HG02798 (cell line): ENCODE measurements around the gene PTPRM.
A peak's percentile ranks its signal among the peaks of the same experiment; 100 is the strongest.
"Not testable (repeated sequence)": the region's sequence is repeated elsewhere in the genome, so short reads cannot be mapped to it uniquely, and the experiment has no call there.

Experiments
- ATAC-seq: cut with Tn5 transposase; IDR thresholded peaks from one replicate; pipeline ENCODE4 v1.9.1; 2021; ENCODE audit warnings: mild to moderate bottlenecking; ENCODE audit not compliant: unreplicated experiment, poor library complexity

PTPRM gene

DNA sequence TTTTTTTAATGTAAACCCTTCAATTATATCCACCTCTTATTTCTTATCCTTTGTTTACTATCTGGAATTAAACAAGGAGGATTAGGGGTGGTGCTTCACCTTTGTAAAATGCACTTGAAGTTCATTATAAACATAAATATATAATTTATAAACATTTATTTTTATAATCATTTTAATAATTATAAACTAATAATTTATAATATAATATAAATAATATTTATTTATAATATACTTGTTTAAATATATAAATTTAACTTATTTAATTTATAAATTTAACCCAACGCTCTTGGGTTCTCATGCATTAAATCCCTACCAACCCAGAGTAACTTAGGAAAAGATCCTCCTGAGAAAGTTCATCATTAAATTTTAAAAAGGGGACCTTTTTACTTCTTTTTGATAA lies 452.5 kb downstream of the PTPRM start:
- no peak for ATAC-seq

GRCh38 chr18:8020132-8020846 lies 453.2 kb downstream of the PTPRM start:
- ATAC-seq, result no peak

GRCh38 chr18:8029061-8029460 lies 461.9 kb downstream of the PTPRM start:
- no peak for ATAC-seq

DNA sequence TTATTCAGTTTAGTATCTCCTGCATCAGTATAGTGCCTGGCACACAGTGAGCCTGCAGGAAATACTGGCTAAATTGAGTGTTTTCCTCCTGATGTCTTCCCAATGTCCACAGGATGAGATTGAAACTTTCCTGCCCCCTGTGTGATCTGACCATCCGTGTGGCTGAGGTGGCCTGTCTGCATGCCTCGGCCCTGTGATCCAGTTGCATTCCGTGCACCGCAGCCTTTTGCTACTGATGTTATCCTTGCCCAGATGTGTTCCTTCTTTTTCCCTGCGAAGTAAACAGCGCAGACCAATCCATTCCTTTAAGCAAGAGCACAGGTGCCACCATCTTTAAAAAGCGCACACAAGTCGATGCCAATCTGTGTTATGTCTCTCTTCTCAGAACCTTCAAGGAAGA lies 462.6 kb downstream of the PTPRM start:
- no peak for ATAC-seq

DNA sequence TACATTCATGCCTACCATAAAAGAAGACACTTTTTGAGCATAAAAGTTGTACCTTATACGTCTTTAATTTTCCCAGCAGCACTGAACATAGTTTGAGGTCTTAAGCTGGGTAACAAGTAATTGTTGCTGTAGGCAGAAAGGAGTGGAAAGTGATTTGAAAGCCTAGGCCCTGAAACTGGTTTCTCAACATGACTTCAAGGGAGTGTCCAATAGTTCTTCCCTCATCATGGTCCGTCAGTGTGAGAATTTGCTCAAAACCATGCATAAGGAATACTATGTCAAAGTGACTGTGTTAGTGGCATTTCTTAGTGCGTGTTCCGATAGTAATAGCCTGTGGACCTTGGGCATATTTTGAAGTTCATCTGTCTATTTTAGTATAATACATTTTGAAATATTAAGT lies 463.1 kb downstream of the PTPRM start:
- ATAC-seq, result no peak

- no peak for ATAC-seq
Observed at GRCh38 chr18:8031496-8031895, 464.4 kb downstream of the PTPRM start.

DNA sequence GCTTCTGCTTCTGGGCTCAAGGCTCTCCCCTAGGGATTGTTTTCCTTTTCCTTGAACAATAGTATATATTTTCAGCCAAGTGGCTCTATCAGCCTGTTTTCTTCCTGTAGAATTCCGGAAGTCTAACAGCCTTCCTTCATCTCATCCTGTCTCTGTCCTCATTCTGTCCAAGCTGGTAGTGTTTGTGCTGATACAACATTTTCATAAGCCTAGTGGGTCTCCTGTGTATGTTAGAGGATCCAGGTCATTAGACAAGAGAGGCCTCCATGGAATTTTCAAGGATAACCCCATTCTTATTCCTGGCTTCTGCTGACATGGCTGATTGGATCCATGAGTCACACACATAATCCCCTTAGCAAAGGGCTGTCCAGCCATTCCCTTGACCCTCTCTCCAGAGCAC lies 467.6 kb downstream of the PTPRM start:
- no peak for ATAC-seq

DNA sequence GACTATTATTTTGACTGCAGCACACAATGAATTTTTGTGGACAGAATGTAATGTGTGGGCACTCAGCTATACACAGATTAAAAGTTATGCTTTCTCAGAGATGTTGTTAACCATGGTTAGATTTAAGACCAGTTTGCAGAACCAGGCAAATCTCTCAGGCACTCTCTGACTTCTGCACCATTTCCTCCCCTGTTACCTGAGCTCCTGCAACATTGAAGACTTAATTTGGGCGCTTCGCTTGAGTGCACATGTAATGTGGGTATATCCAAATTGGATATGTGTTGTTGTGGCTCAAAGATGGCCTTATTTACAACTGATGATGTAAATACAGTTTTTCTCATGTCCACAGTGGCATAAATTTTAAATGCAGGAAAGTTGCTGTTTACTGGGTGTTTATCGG lies 469.4 kb downstream of the PTPRM start:
- no peak for ATAC-seq

DNA sequence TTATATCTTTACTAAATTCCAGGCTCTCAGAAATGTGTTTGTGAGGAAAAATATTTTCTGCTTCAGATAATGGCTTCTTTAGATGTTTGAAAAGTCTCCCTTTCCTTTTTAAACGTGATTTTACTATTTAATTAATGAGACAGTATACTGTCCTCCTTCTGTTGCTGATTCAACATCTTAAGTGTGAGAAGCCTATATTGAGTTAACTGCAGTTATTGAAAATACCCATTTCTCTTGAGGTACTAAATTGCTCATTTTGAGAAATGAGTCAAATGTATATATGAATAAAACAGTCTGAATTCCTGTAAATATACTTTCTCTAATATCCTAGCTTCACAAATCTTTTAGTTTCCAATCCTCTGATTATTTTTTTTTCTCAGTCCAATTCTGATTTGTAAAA lies 470.2 kb downstream of the PTPRM start:
- no peak for ATAC-seq

GRCh38 chr18:8040021-8040420 lies 472.9 kb downstream of the PTPRM start:
- no peak for ATAC-seq

DNA sequence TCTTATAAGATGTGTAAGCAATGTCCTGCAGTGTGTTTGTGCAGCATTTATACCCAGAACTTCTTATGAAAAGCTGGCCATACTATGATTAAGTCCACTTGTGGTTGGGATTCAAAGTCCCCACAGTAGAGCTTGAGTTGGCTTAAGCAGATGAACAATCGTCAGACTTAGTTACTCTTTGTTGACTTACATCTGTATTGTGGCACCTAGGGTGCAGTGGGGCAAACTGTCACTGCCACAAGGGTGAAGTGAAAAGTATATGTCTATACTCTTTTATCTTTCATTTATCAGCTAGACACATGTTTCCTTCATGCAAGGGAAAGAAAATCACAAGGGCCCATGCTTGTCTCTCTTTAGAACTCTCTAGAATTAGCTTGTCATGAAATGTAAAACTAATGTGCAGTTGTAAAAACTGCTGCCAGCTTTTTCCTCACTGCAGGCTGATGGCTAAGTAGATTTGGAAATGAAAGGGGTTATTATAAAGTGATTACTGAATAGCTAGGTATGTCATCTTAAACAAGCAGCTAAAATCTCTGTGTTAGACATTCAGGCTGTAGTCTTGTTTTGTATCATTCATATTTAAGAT lies 474.5 kb downstream of the PTPRM start:
- ATAC-seq, result no peak

- no peak for ATAC-seq
Observed at GRCh38 chr18:8044004-8044403, 476.9 kb downstream of the PTPRM start.

DNA sequence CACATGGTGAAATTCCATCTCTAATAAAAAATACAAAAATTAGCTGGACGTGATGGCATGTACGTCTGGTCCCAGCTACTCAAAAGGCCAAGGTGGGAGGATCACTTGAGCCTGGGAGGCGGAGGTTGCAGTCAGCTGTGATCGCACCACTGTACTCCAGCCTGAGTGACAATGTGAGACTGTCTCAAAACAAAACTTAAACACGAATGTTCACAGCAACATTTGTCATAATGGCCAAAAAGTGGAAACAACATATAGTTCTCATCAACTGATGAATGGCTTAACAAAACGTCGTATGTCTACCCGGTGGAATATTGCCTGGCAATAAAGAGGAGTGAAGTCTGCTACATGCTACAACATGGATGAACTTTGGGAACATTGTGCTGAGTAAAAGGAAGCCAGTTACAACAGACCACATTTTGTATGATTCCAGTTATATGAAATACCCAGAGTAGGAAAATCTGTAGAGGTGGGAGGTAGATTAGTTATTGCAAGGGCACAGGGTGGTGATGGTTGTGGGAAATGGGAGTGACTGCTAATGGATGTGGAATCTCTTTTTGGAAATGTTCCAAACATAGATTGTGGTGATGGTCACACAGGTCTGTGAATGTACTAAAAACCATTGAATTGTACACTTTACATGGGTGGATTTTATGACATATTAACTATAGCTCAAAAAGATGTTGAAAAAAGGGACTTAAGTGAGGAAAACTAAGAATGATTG lies 478.2 kb downstream of the PTPRM start:
- ATAC-seq, result no peak

DNA sequence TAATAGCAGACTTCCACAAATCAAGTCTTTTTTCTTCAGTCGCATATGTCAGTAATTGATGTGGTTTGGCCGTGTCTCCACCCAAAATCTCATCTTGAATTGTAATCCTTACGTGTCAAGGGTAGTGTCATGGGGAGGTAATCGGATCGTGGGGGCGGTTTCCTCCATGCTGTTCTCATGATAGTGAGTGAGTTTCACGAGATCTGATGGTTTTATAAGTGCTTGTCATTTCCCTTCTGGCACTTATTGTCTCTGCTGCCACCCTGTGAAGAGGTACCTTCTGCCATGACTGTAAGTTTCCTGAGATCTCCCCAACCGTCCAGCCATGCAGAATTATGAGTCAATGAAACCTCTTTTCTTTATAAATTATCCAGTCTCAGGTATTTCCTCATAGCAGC lies 478.8 kb downstream of the PTPRM start:
- ATAC-seq, result no peak

GRCh38 chr18:8046441-8046840 lies 479.3 kb downstream of the PTPRM start:
- no peak for ATAC-seq

- no peak for ATAC-seq
Observed at GRCh38 chr18:8049147-8049546, 482.0 kb downstream of the PTPRM start.

DNA sequence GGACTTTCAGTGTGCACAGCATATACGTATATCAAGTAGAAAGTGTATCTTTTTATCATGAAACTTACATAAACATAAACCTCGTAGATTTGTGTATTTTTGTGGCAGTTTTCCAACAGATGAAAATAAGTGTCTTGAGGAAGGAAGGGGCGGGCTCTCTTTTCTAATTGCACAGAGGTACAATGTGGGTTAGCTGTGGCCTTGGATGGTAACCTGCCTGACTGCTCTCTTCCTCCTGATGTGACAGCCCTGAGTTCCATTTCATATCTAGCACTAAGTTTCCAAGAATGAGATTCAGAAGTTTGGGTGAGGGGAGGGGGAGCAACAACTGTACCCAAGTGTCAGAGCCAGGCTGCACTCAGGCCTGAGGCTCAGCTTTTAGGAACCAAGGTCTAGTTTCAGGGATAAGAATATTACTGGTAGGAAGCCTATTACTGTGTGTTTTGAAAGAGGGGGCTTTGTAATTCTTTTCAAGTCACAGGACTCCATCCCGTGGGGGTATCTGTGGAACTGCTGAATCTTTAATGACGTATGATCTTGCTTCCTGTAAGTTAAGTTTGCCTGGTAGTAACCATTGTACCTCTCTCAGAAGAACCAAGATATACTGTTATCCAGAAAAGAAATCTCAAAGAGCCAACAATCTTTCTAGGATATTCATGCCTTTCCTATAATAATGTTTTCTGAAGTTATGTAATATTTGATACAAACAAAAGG lies 483.7 kb downstream of the PTPRM start:
- ATAC-seq, result no peak

GRCh38 chr18:8051453-8051852 lies 484.3 kb downstream of the PTPRM start:
- ATAC-seq, result no peak

DNA sequence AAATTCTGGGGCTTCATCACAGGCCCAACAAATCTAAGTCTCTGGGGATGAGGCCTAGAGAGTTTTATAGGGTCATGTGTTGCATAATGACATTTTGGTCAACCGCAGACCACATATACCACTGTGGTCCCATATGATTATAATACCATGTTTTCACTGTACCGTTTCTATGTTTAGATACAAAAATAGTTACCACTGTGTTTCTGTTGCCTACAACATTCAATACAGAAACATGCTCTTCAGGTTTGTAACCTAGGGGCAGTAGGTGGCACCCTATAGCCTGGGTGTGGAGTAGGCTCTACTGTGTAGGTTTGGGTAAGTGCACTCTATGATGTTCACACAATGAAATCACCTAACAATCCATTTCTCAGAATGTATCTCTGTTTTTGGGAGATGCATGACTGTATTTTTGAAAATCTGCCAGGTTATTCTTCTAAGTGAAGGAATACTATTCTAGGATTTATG lies 485.2 kb downstream of the PTPRM start:
- ATAC-seq, result peak; percentile 58

GRCh38 chr18:8056723-8057122 lies 489.6 kb downstream of the PTPRM start:
- ATAC-seq, result no peak

- ATAC-seq, result not testable (repeated sequence)
Observed at GRCh38 chr18:8063152-8063551, 496.0 kb downstream of the PTPRM start.
